ENCODE data around the gene SAGE1. TPM values are rescaled to one million over a fixed set of nuclear protein-coding genes. Genes with fewer than 3 reads are reported as not detected.
"Not testable (repeated sequence)": the region's sequence is repeated elsewhere in the genome, so short reads cannot be mapped to it uniquely, and the experiment has no call there.

SAGE1 gene
- total RNA-seq, 1 experiment from 2014 or later = not detected

DNA sequence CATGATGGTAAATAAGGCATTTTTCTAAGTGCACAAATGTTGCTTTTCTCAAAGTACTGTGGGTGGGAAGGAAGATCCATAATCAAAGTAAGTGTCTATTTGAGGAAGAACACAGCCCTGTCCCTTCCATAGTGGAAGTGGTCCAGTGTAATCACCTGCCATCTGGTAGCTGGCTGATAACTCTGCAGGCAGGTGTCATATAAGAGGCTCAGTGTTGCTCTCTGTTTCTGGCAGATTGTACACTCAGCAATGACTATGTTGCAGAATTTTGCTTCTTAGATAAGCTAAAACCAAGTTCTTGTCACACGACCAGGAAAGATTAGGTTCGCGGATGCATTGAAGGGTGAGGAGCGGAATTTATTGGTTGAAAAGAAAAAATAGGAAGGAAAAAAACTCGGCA is 20.9 kb downstream of the SAGE1 start:
- H3K4me3 Mint-ChIP-seq (ENCODE audit: unreplicated experiment) = no peak overlapping the region
- DNase-seq = no peak

GRCh38 chrX:135920516-135920915 is 27.0 kb downstream of the SAGE1 start:
- POLR2A ChIA-PET; H3K9me3 ChIP-seq; H3K36me3 Mint-ChIP-seq (ENCODE audit: insufficient read depth, unreplicated experiment); H3K27ac Mint-ChIP-seq (ENCODE audit: unreplicated experiment); intact Hi-C loops (cut with micrococcal nuclease; ENCODE audit: unreplicated experiment); H3K4me3 Mint-ChIP-seq (ENCODE audit: unreplicated experiment); H3K36me3 ChIP-seq (ENCODE audit: control insufficient read depth, insufficient read depth, low read length); H3K9me3 Mint-ChIP-seq (ENCODE audit: unreplicated experiment); CTCF ChIA-PET; H3K4me1 ChIP-seq; H3K4me1 Mint-ChIP-seq (ENCODE audit: low read depth, unreplicated experiment); H3K27me3 ChIP-seq (replicated peaks; ENCODE audit: control insufficient read depth, insufficient read depth, low read length); H3K27me3 Mint-ChIP-seq (ENCODE audit: insufficient read depth, unreplicated experiment); BruUV-seq (replicated peaks); H3K4me3 ChIP-seq (ENCODE audit: low read depth, low read length); DNase-seq: not testable (repeated sequence)

More for the DNA sequence above, 20.9 kb downstream of the SAGE1 start:
- intact Hi-C loops (cut with micrococcal nuclease; ENCODE audit: unreplicated experiment) = no loop called here
- H3K27ac Mint-ChIP-seq (ENCODE audit: unreplicated experiment) = no peak overlapping the region
- H3K4me1 Mint-ChIP-seq (ENCODE audit: low read depth, unreplicated experiment) = no peaks in the 10 kb centered on the region
- TF ChIP-seq, protein P1, sequence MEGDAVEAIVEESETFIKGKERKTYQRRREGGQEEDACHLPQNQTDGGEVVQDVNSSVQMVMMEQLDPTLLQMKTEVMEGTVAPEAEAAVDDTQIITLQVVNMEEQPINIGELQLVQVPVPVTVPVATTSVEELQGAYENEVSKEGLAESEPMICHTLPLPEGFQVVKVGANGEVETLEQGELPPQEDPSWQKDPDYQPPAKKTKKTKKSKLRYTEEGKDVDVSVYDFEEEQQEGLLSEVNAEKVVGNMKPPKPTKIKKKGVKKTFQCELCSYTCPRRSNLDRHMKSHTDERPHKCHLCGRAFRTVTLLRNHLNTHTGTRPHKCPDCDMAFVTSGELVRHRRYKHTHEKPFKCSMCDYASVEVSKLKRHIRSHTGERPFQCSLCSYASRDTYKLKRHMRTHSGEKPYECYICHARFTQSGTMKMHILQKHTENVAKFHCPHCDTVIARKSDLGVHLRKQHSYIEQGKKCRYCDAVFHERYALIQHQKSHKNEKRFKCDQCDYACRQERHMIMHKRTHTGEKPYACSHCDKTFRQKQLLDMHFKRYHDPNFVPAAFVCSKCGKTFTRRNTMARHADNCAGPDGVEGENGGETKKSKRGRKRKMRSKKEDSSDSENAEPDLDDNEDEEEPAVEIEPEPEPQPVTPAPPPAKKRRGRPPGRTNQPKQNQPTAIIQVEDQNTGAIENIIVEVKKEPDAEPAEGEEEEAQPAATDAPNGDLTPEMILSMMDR (IDR thresholded peaks at IDR 0.05; ENCODE audit: insufficient read depth in 1 of 2, low read depth in 1 of 2, low read length in 1 of 2, severe bottlenecking in 1 of 2, unreplicated experiment in 1 of 2) = no peak
- no peaks in the 10 kb centered on the region for H3K27me3 ChIP-seq (replicated peaks; ENCODE audit: control insufficient read depth, insufficient read depth, low read length)
- no peaks in the 10 kb centered on the region for H3K9me3 ChIP-seq
- no peaks in the 10 kb centered on the region for H3K36me3 Mint-ChIP-seq (ENCODE audit: insufficient read depth, unreplicated experiment)
- H3K4me1 ChIP-seq = no peaks in the 10 kb centered on the region
- no peaks in the 10 kb centered on the region for H3K36me3 ChIP-seq (ENCODE audit: control insufficient read depth, insufficient read depth, low read length)
- no peaks in the 10 kb centered on the region for H3K9me3 Mint-ChIP-seq (ENCODE audit: unreplicated experiment)
- BruUV-seq (replicated peaks) = no TSS peak
- H3K27me3 Mint-ChIP-seq (ENCODE audit: insufficient read depth, unreplicated experiment) = no peaks in the 10 kb centered on the region
- ChIA-PET POLR2A (no interaction called here), CTCF (no interaction called here)
- no peak overlapping the region for H3K4me3 ChIP-seq (ENCODE audit: low read depth, low read length)

GRCh38 chrX:135923353-135923752 is 29.8 kb downstream of the SAGE1 start:
- H3K27me3 ChIP-seq (replicated peaks; ENCODE audit: control insufficient read depth, insufficient read depth, low read length) = no peaks in the 10 kb centered on the region

More at GRCh38 chrX:135923353-135923752, 29.8 kb downstream of the SAGE1 start:
- CTCF ChIA-PET = no interaction called here
- H3K9me3 ChIP-seq = no peaks in the 10 kb centered on the region
- no peaks in the 10 kb centered on the region for H3K27me3 Mint-ChIP-seq (ENCODE audit: insufficient read depth, unreplicated experiment)
- TF ChIP-seq, protein P1 (IDR thresholded peaks at IDR 0.05; ENCODE audit: insufficient read depth in 1 of 2, low read depth in 1 of 2, low read length in 1 of 2, severe bottlenecking in 1 of 2, unreplicated experiment in 1 of 2) = peak; percentile 10 to 11
- no peaks in the 10 kb centered on the region for H3K9me3 Mint-ChIP-seq (ENCODE audit: unreplicated experiment)
- BruUV-seq (replicated peaks) = no TSS peak
- no peaks in the 10 kb centered on the region for H3K4me1 ChIP-seq
- no peaks in the 10 kb centered on the region for H3K36me3 Mint-ChIP-seq (ENCODE audit: insufficient read depth, unreplicated experiment)
- intact Hi-C loops (cut with micrococcal nuclease; ENCODE audit: unreplicated experiment) = no loop called here
- POLR2A ChIA-PET = no interaction called here
- DNase-seq = no peak
- H3K4me1 Mint-ChIP-seq (ENCODE audit: low read depth, unreplicated experiment) = no peaks in the 10 kb centered on the region
- H3K27ac Mint-ChIP-seq (ENCODE audit: unreplicated experiment) = no peak overlapping the region
- no peak overlapping the region for H3K4me3 ChIP-seq (ENCODE audit: low read depth, low read length)
- no peak overlapping the region for H3K4me3 Mint-ChIP-seq (ENCODE audit: unreplicated experiment)
- H3K36me3 ChIP-seq (ENCODE audit: control insufficient read depth, insufficient read depth, low read length) = no peaks in the 10 kb centered on the region
